Epithelial cell of proximal tubule (primary cell): ENCODE results near the gene DCK. TPM values are rescaled to one million over a fixed set of nuclear protein-coding genes. Genes with fewer than 3 reads are reported as not detected.

ENCODE experiments used
- DNase-seq: peaks from one replicate; pipeline ENCODE4 v3.0.0-alpha.2; 2011; ENCODE audit warnings: low read depth
- H3K4me3 ChIP-seq: 2 replicates; pipeline ENCODE4 v1.5.1; 2011; ENCODE audit warnings: low read depth, mild to moderate bottlenecking, low read length
- total RNA-seq: library from RNA; depleted of rRNA; stranded (reverse); fragments of >200 nt; gene quantifications from 2 replicates; pipeline ENCODE4 v1.2.3, GENCODE V29; 2015
- TF ChIP-seq, protein P1 (sequence below): conservative IDR thresholded peaks from 2 replicates; pipeline ENCODE4 v1.5.1; 2012; ENCODE audit warnings: low read depth, mild to moderate bottlenecking, low read length

DCK gene
- total RNA-seq, 1 donor from 2014 or later: 24.4 TPM

DNA sequence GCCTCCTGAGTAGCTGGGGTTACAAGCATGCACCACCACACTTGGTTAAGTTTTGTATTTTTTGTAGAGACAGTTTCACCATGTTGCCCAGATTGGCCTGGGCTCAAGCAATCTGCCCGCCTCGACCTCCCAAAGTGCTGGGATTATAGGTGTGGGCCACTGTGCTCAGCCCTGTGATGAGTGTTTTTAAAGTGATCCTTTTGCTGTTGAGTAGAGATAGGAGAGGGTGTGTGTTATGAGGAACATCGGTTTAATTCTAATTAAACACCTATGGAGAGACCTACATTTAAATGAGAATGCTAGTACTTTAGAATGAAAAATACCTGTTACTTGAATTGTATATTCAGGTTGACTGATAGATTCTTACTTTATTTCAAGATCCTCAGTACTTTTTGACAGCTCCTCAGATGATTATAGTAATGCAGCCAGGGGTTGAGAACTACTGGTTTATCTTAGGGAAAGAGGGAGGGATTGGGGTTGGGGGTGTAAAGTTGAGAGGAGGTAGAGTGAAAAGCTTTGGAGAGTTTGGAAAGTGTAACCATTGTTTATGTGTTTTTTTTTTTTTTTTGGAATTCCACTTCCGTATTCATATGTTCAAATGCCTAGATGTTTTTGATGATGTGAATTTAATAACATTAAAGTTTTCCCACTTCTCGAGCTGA is 36.8 kb upstream of the DCK start:
- no peak overlapping the region for H3K4me3 ChIP-seq
- no peak for DNase-seq
- TF ChIP-seq, protein P1, sequence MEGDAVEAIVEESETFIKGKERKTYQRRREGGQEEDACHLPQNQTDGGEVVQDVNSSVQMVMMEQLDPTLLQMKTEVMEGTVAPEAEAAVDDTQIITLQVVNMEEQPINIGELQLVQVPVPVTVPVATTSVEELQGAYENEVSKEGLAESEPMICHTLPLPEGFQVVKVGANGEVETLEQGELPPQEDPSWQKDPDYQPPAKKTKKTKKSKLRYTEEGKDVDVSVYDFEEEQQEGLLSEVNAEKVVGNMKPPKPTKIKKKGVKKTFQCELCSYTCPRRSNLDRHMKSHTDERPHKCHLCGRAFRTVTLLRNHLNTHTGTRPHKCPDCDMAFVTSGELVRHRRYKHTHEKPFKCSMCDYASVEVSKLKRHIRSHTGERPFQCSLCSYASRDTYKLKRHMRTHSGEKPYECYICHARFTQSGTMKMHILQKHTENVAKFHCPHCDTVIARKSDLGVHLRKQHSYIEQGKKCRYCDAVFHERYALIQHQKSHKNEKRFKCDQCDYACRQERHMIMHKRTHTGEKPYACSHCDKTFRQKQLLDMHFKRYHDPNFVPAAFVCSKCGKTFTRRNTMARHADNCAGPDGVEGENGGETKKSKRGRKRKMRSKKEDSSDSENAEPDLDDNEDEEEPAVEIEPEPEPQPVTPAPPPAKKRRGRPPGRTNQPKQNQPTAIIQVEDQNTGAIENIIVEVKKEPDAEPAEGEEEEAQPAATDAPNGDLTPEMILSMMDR: no peak

DNA sequence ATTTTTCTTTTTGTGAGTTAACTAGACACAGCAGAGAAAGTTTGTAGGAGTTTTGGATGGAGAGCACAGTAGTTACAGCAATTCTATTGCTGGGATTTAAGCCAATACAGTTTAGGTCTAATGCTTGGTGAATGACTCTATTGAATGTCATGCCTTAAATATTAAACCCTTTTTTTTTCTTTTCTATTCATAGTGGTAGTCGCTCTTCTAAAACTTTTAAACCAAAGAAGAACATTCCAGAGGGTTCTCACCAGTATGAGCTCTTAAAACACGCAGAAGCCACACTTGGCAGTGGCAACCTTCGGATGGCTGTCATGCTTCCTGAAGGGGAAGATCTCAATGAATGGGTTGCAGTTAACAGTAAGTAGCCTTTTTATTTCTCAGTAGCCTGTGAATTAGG is 34.8 kb upstream of the DCK start:
- no peak for DNase-seq
- H3K4me3 ChIP-seq: no peak overlapping the region
- TF ChIP-seq, protein P1: no peak

- no peak overlapping the region for H3K4me3 ChIP-seq
- DNase-seq: no peak
- TF ChIP-seq, protein P1: no peak
Observed at GRCh38 chr4:70969076-70969475, 24.4 kb upstream of the DCK start.

GRCh38 chr4:70976252-70976651 is 17.2 kb upstream of the DCK start:
- TF ChIP-seq, protein P1: no peak
- no peak overlapping the region for H3K4me3 ChIP-seq
- no peak for DNase-seq

GRCh38 chr4:70979445-70980008 is 13.9 kb upstream of the DCK start:
- no peak overlapping the region for H3K4me3 ChIP-seq
- TF ChIP-seq, protein P1: no peak
- DNase-seq: no peak

DNA sequence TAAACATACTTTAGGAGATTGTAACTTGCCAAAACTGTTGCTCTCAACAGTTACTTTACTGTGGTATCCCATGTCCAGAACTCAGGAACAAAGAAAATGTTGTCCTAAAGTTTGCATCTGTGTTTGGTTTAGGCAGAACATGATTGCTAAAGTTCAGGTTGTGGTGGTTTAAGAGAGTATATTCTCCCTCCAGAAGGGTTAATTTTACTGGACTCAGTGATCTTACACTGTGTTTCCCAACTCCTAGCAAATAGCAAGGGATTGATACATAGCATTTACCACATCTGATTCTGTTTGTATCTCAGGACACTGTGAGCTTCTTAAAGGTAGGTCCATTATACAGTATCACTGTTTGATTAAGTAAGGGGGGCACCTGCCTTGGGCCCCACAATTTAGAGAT is 13.3 kb upstream of the DCK start:
- TF ChIP-seq, protein P1: no peak
- no peak for DNase-seq
- no peak overlapping the region for H3K4me3 ChIP-seq

DNA sequence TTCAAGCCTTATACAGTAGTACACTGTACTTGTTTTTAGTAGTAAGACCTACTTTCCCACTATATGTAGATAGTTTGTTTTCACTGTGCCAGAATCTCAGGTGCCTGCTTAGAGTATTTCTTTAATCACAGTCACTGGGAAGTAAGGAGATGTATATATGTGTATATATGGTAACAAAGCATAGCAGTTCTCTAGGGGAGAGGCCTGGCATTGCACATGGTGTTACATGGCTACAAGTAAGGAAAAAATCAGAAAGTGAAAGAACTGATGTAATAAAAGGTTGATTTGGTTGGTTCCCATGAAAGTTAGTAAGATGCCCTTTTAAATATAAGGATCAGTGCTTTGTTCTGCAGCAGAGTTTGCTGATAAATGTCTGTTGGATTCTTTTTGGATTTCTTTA is 9.3 kb upstream of the DCK start:
- TF ChIP-seq, protein P1: no peak
- H3K4me3 ChIP-seq: no peak overlapping the region
- DNase-seq: no peak
